Omental fat pad (tissue), 4 donors: ENCODE data around the gene TMX3. TPM values are rescaled to one million over a fixed set of nuclear protein-coding genes. Genes with fewer than 3 reads are reported as not detected.

Experiments used
- ATAC-seq: fragments of 150-250 bp; one replicate; pipeline ENCODE4 v1.9.1; 2016; ENCODE audit warnings: mild to moderate bottlenecking, moderate library complexity; ENCODE audit not compliant: low FRiP score
- DNase-seq: peaks from one replicate; pipeline ENCODE4 v3.0.0-alpha.2; 2019; ENCODE audit warnings: low spot score
- CTCF ChIP-seq, 3 donors: fragments of 450-650 bp; IDR thresholded peaks; one replicate each; pipeline ENCODE4 v1.5.1; 2016 to 2017; ENCODE audit warnings: antibody characterized with exemption in 3 of 3, mild to moderate bottlenecking in 3 of 3, moderate library complexity in 2 of 3
- total RNA-seq, 4 donors: library from RNA; depleted of rRNA; stranded (reverse); fragments of >200 nt; gene quantifications; one replicate each; pipeline ENCODE4 v1.1.0, GENCODE V29; 2016

The TMX3 gene
- total RNA-seq, 4 donors from 2014 or later: 44.5 to 61.7 (median 46.6) TPM

GRCh38 chr18:68728081-68728700 lies 13.3 kb upstream of the TMX3 start:
- no peak for DNase-seq
- no peak for ATAC-seq
- no peak for TF ChIP-seq CTCF (IDR thresholded peaks at IDR 0.05)

DNA sequence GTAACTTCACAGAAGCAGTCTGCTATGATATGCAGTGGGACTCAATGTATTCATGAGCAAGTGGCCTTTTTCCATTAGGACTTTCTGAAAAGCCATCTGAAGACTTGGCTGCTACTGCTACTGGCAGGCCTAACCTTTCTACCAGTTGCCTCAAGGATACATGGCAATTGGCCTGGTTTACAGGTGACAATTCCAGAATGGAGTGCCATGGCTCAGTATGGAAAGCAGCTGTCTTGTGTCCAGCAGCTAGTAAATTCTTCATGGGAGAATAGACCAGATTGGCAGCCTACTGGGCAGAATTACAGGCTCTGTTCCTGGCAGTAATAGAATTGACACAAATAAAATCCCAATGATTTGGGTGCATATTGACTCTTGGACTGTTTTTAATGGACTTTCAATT lies 12.6 kb upstream of the TMX3 start:
- no peak for TF ChIP-seq CTCF (IDR thresholded peaks at IDR 0.05)
- DNase-seq: no peak
- no peak for ATAC-seq

- DNase-seq (no peak), ATAC-seq (no peak)
- no peak for TF ChIP-seq CTCF (IDR thresholded peaks at IDR 0.05)
Measured at GRCh38 chr18:68725346-68725745, 10.4 kb upstream of the TMX3 start.

DNA sequence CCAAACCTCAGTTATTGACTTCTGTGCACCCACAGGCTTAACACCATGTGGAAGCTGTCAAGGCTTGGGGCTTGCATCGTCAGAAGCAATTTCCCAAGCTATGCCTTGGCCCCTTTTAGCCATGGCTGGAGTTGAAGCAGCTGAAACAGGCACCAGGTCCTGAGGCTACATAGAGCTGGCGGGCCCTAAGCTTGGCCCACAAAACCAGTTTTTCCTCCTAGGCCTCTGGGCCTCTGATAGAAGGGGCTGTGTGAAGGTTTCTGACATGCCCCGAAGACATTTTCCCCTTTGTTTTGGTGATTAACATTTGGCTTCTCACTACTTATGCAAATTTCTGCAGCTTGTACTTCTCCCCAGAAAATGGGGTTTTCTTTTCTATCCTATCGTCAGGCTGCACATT lies 9.1 kb upstream of the TMX3 start:
- no peak for TF ChIP-seq CTCF (IDR thresholded peaks at IDR 0.05)
- ATAC-seq: no peak
- no peak for DNase-seq

- no peak for DNase-seq
- no peak for ATAC-seq
- no peak for TF ChIP-seq CTCF (IDR thresholded peaks at IDR 0.05)
Measured at GRCh38 chr18:68723539-68723938, 8.6 kb upstream of the TMX3 start.

- no peak for DNase-seq
- ATAC-seq: no peak
Measured at GRCh38 chr18:68722821-68723220, 7.9 kb upstream of the TMX3 start.

More at GRCh38 chr18:68722821-68723220, 7.9 kb upstream of the TMX3 start:
- no peak for TF ChIP-seq CTCF (IDR thresholded peaks at IDR 0.05)
